BLaER1 treated with 17β-estradiol and CSF1 and Interleukin-3, amounts not matched to agents 10 nM and 100 nM (cell line): ENCODE results near the gene BRD7.

Experiments
- H3K27ac ChIP-seq, 11 experiments: shearing (Covaris generic); formaldehyde crosslinking; 2 replicates each; pipeline ENCODE4 v1.8.1; 2022
- H3K27me3 ChIP-seq, 11 experiments: shearing (Covaris generic); formaldehyde crosslinking; 2 replicates each; pipeline ENCODE4 v1.8.1; 2022
- H3K36me3 ChIP-seq, 11 experiments: shearing (Covaris generic); formaldehyde crosslinking; 2 replicates each; pipeline ENCODE4 v1.8.1; 2022
- H3K4me1 ChIP-seq, 10 experiments: shearing (Covaris generic); formaldehyde crosslinking; 2 replicates each; pipeline ENCODE4 v1.8.1; 2022
- H3K4me2 ChIP-seq, 11 experiments: shearing (Covaris generic); formaldehyde crosslinking; 2 replicates each; pipeline ENCODE4 v1.8.1; 2022
- H3K4me3 ChIP-seq, 10 experiments: shearing (Covaris generic); formaldehyde crosslinking; 2 replicates each; pipeline ENCODE4 v1.8.1; 2022
- H3K9ac ChIP-seq, 11 experiments: shearing (Covaris generic); formaldehyde crosslinking; 2 replicates each; pipeline ENCODE4 v1.8.1; 2022
- H3K9me3 ChIP-seq, 11 experiments: shearing (Covaris generic); formaldehyde crosslinking; replicated peaks in 1 of 11; 2 replicates each; pipeline ENCODE4 v1.8.1; 2022
- H4K20me1 ChIP-seq, 11 experiments: shearing (Covaris generic); formaldehyde crosslinking; 2 replicates each; pipeline ENCODE4 v1.8.1; 2022
- Cebpa-rat ChIP-seq, 11 experiments: shearing (Covaris generic); IDR thresholded peaks; 2 replicates each; pipeline ENCODE4 v1.8.1; 2022

The BRD7 gene

GRCh38 chr16:50320310-50320709, 48.5 kb downstream of the BRD7 start:
- Histone ChIP-seq H3K27me3 (no peaks in the 10 kb centered on the region), H3K4me2 (peak overlapping the region in 2 of 11 experiments; percentile 6 to 22; a peak in 3 of 22 replicates), H3K27ac (no peak overlapping the region), H3K4me3 (no peak overlapping the region), H3K9ac (0 out of 22 replicates have a peak overlapping the region, but pooled peaks of 1 of the 11 experiments have one; percentile 18), H4K20me1 (peaks cover 13 to 67% (median 25%) of the 10 kb centered on the region in 11 experiments; a peak in 18 of 22 replicates), H3K36me3 (peaks cover 98 to 100% (median 100%) of the 10 kb centered on the region in 11 experiments), H3K4me1 (peaks cover 0 to 25% (median 17%) of the 10 kb centered on the region in 10 experiments; a peak in 18 of 20 replicates), H3K9me3 (no peaks in the 10 kb centered on the region)
- no peak for TF ChIP-seq Cebpa-rat (IDR thresholded peaks at IDR 0.05)

GRCh38 chr16:50318796-50319578, 49.8 kb downstream of the BRD7 start:
- Histone ChIP-seq H3K4me2 (no peak overlapping the region), H3K4me3 (no peak overlapping the region)

GRCh38 chr16:50316848-50317630, 51.7 kb downstream of the BRD7 start:
- no peak overlapping the region for H3K4me2 ChIP-seq
- no peaks in the 10 kb centered on the region for H3K9me3 ChIP-seq
- no peak overlapping the region for H3K4me3 ChIP-seq
- H3K27ac ChIP-seq = no peak overlapping the region
- H3K27me3 ChIP-seq = no peaks in the 10 kb centered on the region
- H3K9ac ChIP-seq = no peak overlapping the region
- H3K4me1 ChIP-seq = peaks cover 31 to 52% (median 46%) of the 10 kb centered on the region in 10 experiments
- H4K20me1 ChIP-seq = peaks cover 12 to 79% (median 27%) of the 10 kb centered on the region in 11 experiments; a peak in 17 of 22 replicates
- TF ChIP-seq Cebpa-rat (IDR thresholded peaks at IDR 0.05) = no peak
- peaks cover 78 to 96% (median 93%) of the 10 kb centered on the region in 11 experiments for H3K36me3 ChIP-seq

More at GRCh38 chr16:50318796-50319578, 49.8 kb downstream of the BRD7 start:
- Histone ChIP-seq H3K9ac (no peak overlapping the region), H3K36me3 (peaks cover 92 to 100% (median 100%) of the 10 kb centered on the region in 11 experiments), H3K9me3 (no peaks in the 10 kb centered on the region), H3K27me3 (no peaks in the 10 kb centered on the region), H3K4me1 (peaks cover 12 to 39% (median 30%) of the 10 kb centered on the region in 10 experiments), H4K20me1 (peaks cover 22 to 79% (median 32%) of the 10 kb centered on the region in 11 experiments; a peak in 19 of 22 replicates), H3K27ac (no peak overlapping the region)
- no peak for TF ChIP-seq Cebpa-rat (IDR thresholded peaks at IDR 0.05)

GRCh38 chr16:50316102-50316847, 52.5 kb downstream of the BRD7 start:
- no peak for TF ChIP-seq Cebpa-rat (IDR thresholded peaks at IDR 0.05)
- Histone ChIP-seq H3K4me1 (peaks cover 32 to 52% (median 47%) of the 10 kb centered on the region in 10 experiments), H3K27me3 (no peaks in the 10 kb centered on the region), H3K9me3 (no peaks in the 10 kb centered on the region), H3K4me3 (no peak overlapping the region), H4K20me1 (peaks cover 12 to 73% (median 27%) of the 10 kb centered on the region in 11 experiments; a peak in 17 of 22 replicates), H3K27ac (0 out of 22 replicates have a peak overlapping the region, but pooled peaks of 3 of the 11 experiments have one; percentile 8 to 85 (median 79)), H3K4me2 (peak overlapping the region in 5 of 11 experiments; percentile 71 to 99 (median 93); a peak in 9 of 22 replicates), H3K36me3 (peaks cover 70 to 96% (median 90%) of the 10 kb centered on the region in 11 experiments), H3K9ac (peak overlapping the region in 3 of 11 experiments; percentile 20 to 27 (median 26); a peak in 2 of 22 replicates)

- TF ChIP-seq Cebpa-rat (IDR thresholded peaks at IDR 0.05) = no peak
- H3K27me3 ChIP-seq = no peaks in the 10 kb centered on the region
- H3K9me3 ChIP-seq = no peaks in the 10 kb centered on the region
- H3K4me1 ChIP-seq = peaks cover 32 to 51% (median 44%) of the 10 kb centered on the region in 10 experiments
- no peak overlapping the region for H3K4me3 ChIP-seq
- H3K36me3 ChIP-seq = peaks cover 62 to 96% (median 82%) of the 10 kb centered on the region in 11 experiments
- peak overlapping the region in 8 of 11 experiments; percentile 4 to 69 (median 25); a peak in 10 of 22 replicates for H3K9ac ChIP-seq
- peak overlapping the region in 8 of 11 experiments; percentile 56 to 85 (median 78); a peak in 10 of 22 replicates for H3K27ac ChIP-seq
- H3K4me2 ChIP-seq = peak overlapping the region in 9 of 11 experiments; percentile 71 to 99 (median 93); a peak in 18 of 22 replicates
- peaks cover 12 to 77% (median 25%) of the 10 kb centered on the region in 11 experiments; a peak in 17 of 22 replicates for H4K20me1 ChIP-seq
These were observed 53.3 kb downstream of the BRD7 start for GRCh38 chr16:50315346-50315997.

GRCh38 chr16:50314665-50315064, 54.1 kb downstream of the BRD7 start:
- Histone ChIP-seq H3K4me3 (peak overlapping the region in 2 of 10 experiments; percentile 22 to 43; a peak in 2 of 20 replicates), H3K9me3 (no peaks in the 10 kb centered on the region), H3K4me2 (peak overlapping the region; percentile 71 to 99 (median 92); a peak in 21 of 22 replicates), H3K27me3 (no peaks in the 10 kb centered on the region), H3K36me3 (peaks cover 54 to 96% (median 74%) of the 10 kb centered on the region in 11 experiments), H3K9ac (peak overlapping the region in 10 of 11 experiments; percentile 18 to 69 (median 48); a peak in 10 of 22 replicates), H4K20me1 (peaks cover 12 to 77% (median 25%) of the 10 kb centered on the region in 11 experiments; a peak in 17 of 22 replicates), H3K27ac (peak overlapping the region in 8 of 11 experiments; percentile 56 to 85 (median 78); a peak in 14 of 22 replicates), H3K4me1 (peaks cover 32 to 56% (median 46%) of the 10 kb centered on the region in 10 experiments)
- TF ChIP-seq Cebpa-rat (IDR thresholded peaks at IDR 0.05) = no peak

GRCh38 chr16:50313596-50314478, 55.0 kb downstream of the BRD7 start:
- Histone ChIP-seq H3K9me3 (no peaks in the 10 kb centered on the region), H4K20me1 (peaks cover 12 to 84% (median 27%) of the 10 kb centered on the region in 11 experiments; a peak in 17 of 22 replicates), H3K4me2 (peak overlapping the region; percentile 71 to 99 (median 92)), H3K4me3 (peak overlapping the region in 7 of 10 experiments; percentile 14 to 43 (median 32); a peak in 10 of 20 replicates), H3K27me3 (no peaks in the 10 kb centered on the region), H3K9ac (peak overlapping the region; percentile 6 to 70 (median 59); a peak in 20 of 22 replicates), H3K4me1 (peaks cover 32 to 64% (median 54%) of the 10 kb centered on the region in 10 experiments), H3K27ac (peak overlapping the region; percentile 2 to 85 (median 77); a peak in 21 of 22 replicates), H3K36me3 (peaks cover 46 to 96% (median 65%) of the 10 kb centered on the region in 11 experiments)
- no peak for TF ChIP-seq Cebpa-rat (IDR thresholded peaks at IDR 0.05)
